Muscle of leg (tissue), 11 donors: ENCODE results near the gene CD83. TPM values are rescaled to one million over a fixed set of nuclear protein-coding genes. Genes with fewer than 3 reads are reported as not detected.

Experiments
- DNase-seq: peaks from one replicate; pipeline ENCODE4 v3.0.0; 2013
- H3K27ac ChIP-seq: one replicate; pipeline ENCODE4 v1.5.1; 2013; ENCODE audit warnings: mild to moderate bottlenecking, low read length, control low read depth
- H3K27me3 ChIP-seq: one replicate; pipeline ENCODE4 v1.6.1; 2013; ENCODE audit warnings: low read length; ENCODE audit not compliant: control insufficient read depth, insufficient read depth
- H3K36me3 ChIP-seq: one replicate; pipeline ENCODE4 v1.6.1; 2013; ENCODE audit warnings: low read length; ENCODE audit not compliant: control insufficient read depth, insufficient read depth
- H3K4me1 ChIP-seq: one replicate; pipeline ENCODE4 v1.6.1; 2013; ENCODE audit warnings: low read length; ENCODE audit not compliant: control insufficient read depth, insufficient read depth
- H3K4me3 ChIP-seq: one replicate; pipeline ENCODE4 v1.5.1; 2013; ENCODE audit warnings: low read length, control low read depth
- H3K9me3 ChIP-seq: replicated peaks from 2 replicates; pipeline ENCODE4 v1.6.1; 2013; ENCODE audit warnings: low read depth, low read length; ENCODE audit not compliant: control insufficient read depth
- WGBS: methylation state at CpG from one replicate; pipeline ENCODE4 v1.1.5; 2013; ENCODE audit warnings: missing lambda C conversion rate; ENCODE audit not compliant: insufficient coverage; 5-methylcytosine and 5-hydroxymethylcytosine counted together
- polyA plus RNA-seq, 8 donors: library from polyadenylated mRNA; unstranded; fragments of 120-200 nt; gene quantifications; one replicate each; pipeline versions ENCODE4 v1.2.1 to v1.2.3, GENCODE V29; 2013; ENCODE audit warnings: inconsistent platforms in 1 of 8, low replicate concordance in 1 of 8; ENCODE audit not compliant: insufficient read length in 8 of 8, insufficient read depth in 1 of 8
- total RNA-seq: library from RNA; stranded (reverse); fragments of 120-200 nt; gene quantifications from one replicate; pipeline ENCODE4 v1.2.4, GENCODE V29; 2013

CD83 gene
- total and polyA plus RNA-seq, 9 donors, result 8.5 to 15.4 (median 10.1) TPM

DNA sequence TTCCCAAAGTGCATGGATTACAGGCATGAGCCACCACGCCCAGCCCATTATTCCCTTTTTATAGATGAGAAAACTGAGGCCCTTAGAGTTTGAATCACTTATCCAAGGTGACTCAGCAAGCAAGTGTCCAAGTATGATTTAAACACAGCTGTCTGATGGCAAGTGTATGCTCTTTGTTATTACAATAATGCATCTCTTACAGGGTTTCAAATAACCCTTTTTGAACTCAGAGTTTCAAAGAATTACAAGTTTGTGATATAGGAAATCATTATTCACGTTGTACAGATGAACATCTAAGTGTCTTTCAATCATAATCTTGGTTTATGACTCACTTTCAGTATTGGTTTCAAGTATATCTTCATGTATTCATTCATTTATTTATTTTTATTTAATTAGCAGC, 63.0 kb downstream of the CD83 start:
- peaks cover 2% of the 10 kb centered on the region for H3K9me3 ChIP-seq
- no peaks in the 10 kb centered on the region for H3K36me3 ChIP-seq
- no peaks in the 10 kb centered on the region for H3K4me1 ChIP-seq
- DNase-seq, result no peak
- H3K27ac ChIP-seq, result no peak overlapping the region
- no peaks in the 10 kb centered on the region for H3K27me3 ChIP-seq
- WGBS, result no CpG with 5 or more reads among the region's 2 CpGs
- H3K4me3 ChIP-seq, result no peak overlapping the region

- Histone ChIP-seq H3K4me1 (no peaks in the 10 kb centered on the region), H3K27ac (no peak overlapping the region), H3K36me3 (no peaks in the 10 kb centered on the region), H3K27me3 (no peaks in the 10 kb centered on the region), H3K4me3 (no peak overlapping the region), H3K9me3 (peaks cover 2% of the 10 kb centered on the region)
- no CpG with 5 or more reads among the region's 1 CpG for WGBS
- no peak for DNase-seq
Observed at GRCh38 chr6:14182916-14183315, 65.3 kb downstream of the CD83 start.

Other genes starting within 250 kb of the CD83 start
- gene RNF182, start 192.8 kb upstream of the CD83 start, total RNA-seq, result 0.53 TPM
- 1 to 10 TPM in 1 of 8 donors, under 1 TPM in 7; 0.32 to 1.1 (median 0.59) TPM for gene RNF182, start 192.8 kb upstream of the CD83 start, polyA plus RNA-seq